HG03108 (cell line): ENCODE data around the gene PSMC4.

Source experiments
- ATAC-seq: cut with Tn5 transposase; IDR thresholded peaks from one replicate; pipeline ENCODE4 v1.9.1; 2021; ENCODE audit warnings: moderate library complexity; ENCODE audit not compliant: unreplicated experiment

PSMC4 gene

DNA sequence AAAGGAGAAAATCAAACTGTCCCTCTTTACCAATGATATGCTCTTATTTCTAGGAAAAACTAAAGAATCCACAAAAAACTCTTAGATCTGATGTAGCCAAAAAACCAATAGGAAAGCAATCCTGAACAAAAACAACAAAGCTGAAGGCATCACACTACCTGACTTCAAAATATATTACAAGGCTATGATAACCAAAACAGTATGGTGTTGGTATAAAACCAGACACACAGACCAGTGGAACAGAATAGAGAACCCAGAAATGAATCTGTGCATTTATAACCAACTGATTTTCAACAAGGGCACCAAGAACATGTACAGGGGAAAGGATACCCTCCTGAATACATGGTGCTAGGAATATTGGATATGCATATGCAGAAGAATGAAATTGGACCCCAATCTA, 16.2 kb downstream of the PSMC4 start:
- ATAC-seq, result no peak

DNA sequence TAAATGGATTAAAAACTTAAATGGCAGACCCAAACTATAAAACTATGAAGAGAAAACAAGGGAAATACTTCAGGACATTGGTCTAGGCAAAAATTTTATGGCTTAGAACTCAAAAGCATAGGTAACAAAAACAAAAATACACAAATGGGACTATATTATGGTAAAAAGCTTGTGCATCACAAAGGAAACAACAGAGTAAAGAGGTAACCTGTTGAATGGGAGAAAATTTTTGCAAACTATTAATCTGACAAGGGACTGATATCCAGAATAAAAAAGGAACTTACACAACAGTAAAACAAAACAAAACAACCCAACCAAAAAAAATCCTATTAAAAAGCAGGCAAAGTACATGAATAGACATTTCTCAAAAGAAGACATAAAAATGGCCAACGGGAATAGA, 16.6 kb downstream of the PSMC4 start:
- no peak for ATAC-seq

DNA sequence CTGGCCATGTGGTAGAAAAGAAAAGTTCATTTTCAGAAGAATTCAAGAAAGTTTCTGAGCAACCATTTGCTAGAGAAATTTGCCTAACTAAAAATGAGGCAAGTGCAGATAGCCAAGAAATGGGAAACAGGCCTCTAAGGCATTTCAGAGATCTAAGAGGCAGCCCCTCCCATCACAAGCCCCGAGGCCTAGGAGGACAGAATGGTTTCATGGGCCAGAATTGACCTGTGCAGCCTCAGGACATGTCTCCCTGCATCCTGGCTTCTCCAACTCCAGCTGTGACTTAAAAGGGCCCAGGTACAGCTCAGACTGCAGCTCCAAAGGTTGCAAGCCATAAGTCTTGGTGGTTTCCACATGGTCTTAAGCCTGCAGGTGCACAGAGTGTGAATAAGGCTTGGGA, 22.6 kb downstream of the PSMC4 start:
- no peak for ATAC-seq

DNA sequence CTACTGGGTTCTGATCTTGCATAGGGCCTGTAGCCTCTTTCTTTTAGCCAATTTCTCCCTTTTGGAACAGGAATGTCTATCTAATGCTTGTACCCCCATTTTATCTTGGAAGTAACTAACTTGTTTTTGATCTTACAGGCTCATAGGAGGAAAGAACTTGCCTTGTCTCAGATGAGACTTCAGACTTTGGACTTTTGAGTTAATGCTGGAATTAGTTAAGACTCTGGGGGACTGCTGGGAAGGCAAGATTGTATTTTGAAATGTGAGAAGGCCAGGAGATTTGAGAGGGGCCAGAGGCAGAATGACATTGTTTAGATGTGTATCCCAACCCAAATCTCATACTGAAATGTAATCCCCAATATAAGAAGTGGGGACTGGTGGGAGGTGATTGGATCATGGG, 23.4 kb downstream of the PSMC4 start:
- no peak for ATAC-seq

DNA sequence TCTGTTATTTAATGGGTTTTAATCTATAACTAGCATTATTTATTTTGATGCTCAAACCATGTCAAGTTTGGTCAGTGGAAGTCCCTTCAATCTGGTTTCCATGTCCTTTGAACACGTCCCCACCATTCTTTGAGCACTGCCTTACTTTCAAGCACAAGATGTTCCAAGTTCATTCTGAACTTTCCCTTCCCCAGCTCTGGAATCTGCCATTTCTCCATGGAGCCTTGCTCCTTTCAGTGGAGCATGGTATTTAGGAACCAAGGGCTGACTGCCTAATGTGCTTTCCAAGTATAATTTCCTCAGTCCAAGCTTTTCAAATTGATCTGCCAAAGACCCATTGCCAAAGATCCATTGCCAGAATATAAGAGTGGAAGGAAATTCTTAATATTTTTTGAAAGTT, 24.8 kb downstream of the PSMC4 start:
- ATAC-seq, result no peak

DNA sequence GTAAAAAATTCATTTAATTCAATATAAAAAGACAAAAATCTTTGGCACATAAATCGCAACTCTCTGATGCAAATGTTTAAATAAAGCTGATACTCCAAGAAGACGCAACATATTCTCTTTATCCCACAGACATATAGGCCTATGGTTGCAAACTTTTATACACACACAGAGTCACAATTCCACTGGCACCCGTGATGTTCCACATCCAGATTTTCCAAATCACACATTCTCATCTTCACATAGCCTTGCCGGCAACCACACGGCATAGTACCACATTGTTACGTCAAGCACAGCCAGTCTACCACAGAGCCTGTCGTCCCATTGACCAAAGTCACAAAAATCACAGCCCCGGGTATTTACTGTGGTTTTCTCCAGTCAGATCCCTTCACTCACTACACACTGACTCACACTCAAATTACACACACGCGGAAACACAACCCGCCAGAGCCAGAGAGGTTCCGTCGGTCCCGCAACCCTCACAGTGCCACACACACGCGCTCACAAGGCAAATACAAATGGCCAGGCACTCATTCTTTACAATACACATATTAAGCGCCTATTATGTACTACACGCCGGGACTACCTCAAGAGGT, 25.3 kb downstream of the PSMC4 start:
- peak; percentile 25 for ATAC-seq

DNA sequence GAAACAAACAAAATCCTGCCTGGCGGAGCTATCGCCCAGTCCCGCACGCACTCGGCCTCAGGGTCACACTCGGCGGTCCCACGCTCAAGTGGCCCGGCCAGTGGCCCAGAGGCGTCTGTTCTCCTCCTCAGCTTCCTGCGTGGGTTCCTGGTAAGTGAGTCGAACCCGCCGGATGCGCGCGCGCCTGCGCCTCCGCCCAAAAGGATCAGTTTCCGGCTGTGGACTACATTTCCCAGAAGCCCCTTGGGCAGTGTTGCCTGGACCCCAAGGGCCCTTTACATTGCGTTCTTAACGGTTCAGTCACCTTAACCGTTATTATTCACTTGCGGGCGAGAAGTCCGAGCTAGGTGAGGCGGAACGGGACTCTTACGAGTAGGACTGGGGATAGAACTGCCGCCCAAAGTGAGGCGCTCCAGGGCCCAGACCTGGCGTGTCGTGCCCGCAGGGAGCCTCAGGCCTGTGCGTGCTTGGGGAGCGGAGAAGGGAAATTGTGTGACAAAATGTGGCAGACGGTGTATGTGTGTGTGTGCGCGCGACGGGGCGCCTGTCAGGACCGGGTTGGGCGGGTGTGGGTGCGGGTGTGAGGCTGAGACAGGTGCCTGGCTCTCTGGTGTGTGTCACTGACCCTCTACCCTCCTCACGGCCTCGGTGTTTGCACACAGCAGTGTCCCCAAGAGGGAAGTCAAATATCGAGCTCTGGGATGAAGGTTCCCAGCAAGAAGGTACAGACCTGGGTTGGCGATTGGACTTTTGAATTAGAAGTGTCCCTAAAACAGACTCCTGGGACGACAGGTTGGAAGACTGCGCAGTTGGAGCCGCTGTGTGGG, 26.1 kb downstream of the PSMC4 start, which contains the start of gene ZNF546:
ZNF546 (plus strand) TSS at position 250 of the 827 bp plus-strand sequence. CDS start 1,267 bp downstream, outside the sequence.
- ATAC-seq, result peak; percentile 92

DNA sequence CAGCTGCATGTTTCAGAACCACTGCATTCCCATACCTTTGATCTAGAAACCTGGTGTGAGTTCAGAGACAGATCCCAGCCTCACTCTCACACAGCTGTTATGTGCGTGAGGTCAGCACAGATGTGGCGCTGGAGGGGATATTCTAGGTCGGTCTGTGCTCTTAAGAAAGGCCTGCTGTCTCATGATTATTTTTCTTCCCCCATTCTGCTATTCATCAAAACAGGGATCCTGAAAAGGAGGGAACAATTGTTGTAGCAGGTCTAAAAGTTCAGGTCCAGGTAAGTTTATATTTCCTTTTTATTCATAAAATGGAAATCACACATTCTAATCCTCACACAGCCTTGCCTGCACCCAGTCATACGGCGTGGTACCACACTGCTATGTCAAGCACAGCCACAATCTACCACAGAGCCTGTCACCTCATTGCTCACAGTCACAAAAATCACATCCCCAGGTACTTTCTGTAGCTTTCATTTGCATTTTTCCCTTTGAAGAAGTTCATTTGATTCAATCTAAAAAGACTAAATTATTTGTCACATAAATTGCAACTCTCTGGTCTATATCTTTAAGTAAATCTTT, 26.8 kb downstream of the PSMC4 start:
- no peak for ATAC-seq

DNA sequence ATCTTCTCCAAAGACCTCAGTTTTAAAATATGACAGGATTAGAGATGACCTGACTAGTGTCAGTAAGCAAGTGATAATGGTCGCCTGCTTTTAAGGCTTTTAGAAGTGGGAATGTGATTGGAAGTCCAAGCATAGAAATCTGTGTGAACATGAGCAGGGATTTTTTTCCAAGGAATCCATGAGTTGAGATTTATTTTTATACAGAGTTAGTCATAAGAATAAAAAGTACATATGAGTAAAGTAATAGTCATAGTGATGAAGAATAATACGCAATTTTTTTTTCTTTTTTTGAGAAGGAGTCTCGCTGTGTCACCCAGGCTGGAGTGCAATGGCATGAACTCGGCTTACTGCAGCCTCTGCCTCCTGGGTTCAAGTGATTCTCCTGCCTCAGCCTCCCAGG, 27.5 kb downstream of the PSMC4 start:
- no peak for ATAC-seq

DNA sequence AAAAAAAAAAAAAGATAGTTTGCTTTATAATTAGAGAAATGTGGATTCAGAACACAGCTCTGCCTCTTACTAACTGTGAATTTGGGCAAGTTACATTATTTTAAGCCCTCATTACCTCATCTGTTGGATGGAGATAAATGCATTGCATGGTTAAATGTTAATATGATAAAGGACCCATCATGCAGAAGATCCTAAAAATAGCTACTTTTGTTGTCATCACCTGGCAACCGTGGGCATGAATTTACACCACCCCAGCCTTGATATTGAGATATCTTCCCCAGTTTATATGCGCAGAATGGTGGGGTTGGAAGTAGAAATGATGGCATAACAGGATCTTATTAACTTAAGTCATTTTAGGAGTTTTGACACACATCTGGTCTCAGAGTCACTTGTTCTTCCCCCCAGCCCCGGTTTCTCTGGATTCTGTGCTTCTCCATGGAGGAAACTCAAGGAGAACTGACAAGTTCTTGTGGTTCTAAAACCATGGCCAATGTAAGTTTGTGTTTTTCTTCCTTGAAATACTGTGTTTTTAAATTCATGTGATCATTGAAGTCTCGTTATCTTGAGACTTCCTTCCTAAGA, 34.8 kb downstream of the PSMC4 start:
- no peak for ATAC-seq

DNA sequence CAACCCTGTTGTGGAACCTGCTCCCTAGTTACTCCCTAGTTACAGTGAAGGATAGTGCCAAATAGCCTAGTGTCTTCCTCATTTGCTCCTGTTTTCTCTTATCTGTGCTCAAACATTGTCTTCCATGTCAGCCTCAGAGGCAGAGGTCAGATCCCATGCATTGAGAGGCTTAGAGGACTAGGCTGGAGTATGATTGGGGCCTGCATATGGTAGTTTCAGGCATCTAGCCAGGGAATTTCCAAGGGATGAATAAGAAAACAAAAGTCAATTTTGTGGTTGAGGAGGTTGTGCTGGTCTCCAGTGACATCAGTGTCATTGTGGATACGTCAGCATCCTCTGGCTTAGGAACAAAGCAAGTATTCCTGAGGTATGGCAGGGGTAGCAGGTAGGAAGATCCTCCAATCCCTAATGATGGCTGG, 35.3 kb downstream of the PSMC4 start:
- no peak for ATAC-seq

DNA sequence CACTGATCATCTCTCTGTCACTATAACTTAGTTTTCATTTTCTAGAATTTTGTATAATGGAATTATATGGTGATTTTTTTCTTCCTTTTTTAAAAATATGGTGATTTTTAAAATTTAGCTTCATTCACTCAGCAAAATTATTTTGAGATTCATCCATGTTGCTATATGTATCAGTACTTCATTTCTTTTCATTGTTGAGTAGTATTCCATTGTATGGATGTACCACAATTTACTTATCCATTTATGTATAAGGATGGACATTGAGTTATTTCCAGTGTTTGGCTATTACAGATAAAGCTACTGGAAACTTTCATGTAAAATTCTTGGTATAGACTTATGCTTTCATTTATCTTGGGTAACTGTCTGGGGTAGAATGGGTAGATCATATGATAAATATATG, 38.7 kb downstream of the PSMC4 start:
- ATAC-seq, result no peak

DNA sequence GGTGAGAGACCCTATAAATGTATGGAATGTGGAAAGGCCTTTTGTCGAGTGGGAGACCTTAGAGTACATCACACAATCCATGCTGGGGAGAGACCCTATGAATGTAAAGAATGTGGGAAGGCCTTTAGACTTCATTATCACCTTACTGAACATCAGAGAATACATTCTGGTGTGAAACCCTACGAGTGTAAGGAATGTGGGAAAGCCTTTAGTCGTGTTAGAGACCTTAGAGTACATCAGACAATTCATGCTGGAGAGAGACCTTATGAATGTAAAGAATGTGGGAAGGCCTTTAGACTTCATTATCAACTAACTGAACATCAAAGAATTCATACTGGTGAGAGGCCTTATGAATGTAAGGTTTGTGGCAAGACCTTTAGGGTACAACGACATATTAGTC, 43.0 kb downstream of the PSMC4 start:
- ATAC-seq, result no peak

DNA sequence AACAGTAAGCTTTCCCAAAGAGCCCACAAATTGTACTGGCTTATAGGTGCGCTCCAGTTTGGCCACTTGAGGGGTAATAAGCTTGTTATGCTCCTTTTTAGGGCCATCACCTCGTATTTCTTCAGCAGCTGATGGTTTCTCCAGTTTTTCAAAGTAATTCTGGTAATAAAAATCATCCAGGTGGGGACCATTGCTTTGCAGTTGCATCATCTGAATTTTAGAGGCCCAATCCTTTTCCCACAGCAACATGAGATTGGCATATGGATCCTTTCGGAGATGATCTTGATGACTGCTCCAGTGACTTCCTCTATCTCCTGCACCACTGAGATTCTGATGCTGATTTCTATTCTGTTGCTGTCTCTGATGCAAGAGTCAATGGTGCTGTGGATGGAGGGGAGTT, 53.0 kb downstream of the PSMC4 start:
- no peak for ATAC-seq

DNA sequence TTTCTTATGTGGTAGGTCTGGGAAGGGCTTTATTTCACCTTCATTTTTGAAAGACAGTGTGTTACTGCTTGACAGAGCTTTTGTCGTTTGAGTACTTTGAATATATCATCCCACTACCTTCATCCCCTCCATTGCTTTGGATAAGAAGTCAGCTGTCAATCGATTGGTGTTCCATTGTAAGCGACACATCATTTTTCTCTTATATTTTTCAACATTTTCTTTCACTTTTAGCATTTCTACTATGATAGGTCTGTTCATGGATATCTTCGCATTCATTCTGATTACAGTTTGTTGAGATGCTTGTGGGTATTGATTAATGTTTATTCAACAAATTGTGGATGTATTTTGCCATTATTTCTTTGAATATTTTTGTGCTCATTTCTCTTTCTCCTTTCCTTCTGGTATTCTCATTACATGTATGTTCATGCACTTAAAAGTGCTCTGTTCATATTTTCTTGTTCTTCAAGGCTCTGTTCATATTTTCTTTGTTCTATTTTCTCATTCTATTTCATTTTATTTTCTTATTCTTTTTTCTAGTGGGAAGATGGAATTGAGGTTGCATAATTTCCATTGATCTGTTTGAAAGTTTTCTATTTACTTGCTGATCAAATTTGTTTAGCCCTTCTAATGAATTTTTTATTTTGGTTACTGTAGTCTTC, 55.1 kb downstream of the PSMC4 start:
- ATAC-seq, result no peak

DNA sequence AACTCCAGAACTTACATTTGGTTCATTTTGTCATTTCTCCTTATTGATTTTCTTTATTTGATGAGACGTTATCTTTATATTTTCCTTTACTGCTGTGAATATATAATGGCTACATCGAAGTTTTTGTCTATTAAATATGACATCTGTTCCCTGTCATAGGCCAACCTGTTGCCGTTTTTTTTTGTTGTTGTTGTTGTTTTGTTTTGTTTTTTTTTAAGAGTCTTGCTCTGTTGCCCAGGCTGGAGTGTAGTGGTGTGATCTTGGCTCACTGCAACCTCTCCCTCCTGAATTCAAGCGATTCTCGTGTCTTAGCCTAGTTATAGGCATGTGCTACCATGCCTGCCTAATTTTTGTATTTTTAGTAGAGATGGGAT, 55.6 kb downstream of the PSMC4 start:
- no peak for ATAC-seq
